Right ventricle myocardium inferior (tissue), 1 donor: ENCODE results near the gene IQCF6. TPM values are rescaled to one million over a fixed set of nuclear protein-coding genes. Genes with fewer than 3 reads are reported as not detected.
A peak's percentile ranks its signal among the peaks of the same experiment; 100 is the strongest.
"Not testable (repeated sequence)": the region's sequence is repeated elsewhere in the genome, so short reads cannot be mapped to it uniquely, and the experiment has no call there.

Source experiments
- ATAC-seq: fragments of 200-7000 bp; cut with Tn5 transposase; one replicate; pipeline ENCODE4 v1.9.1; 2020; ENCODE audit warnings: mild to moderate bottlenecking, moderate library complexity
- DNase-seq: peaks from one replicate; pipeline ENCODE4 v3.0.0; 2021; ENCODE audit errors: missing footprints
- intact Hi-C: fragments of 100-400 bp; cut with DNase I; formaldehyde crosslinking; loops from one replicate; pipeline ENCODE4 v1.11.0; 2022
- total RNA-seq: library from RNA; stranded (reverse); fragmentation: NEBNext Ultra II Directional; extraction: Animal tissue kit (Norgen Biotek cat#: 25700); gene quantifications from one replicate; pipeline ENCODE4 v1.2.1, GENCODE V29; 2021
- donor health status: DM: no; HTN: yes; CAD: no; lungs with severe emphysema.

IQCF6 gene
- total RNA-seq, 1 donor from 2014 or later, result not detected

DNA sequence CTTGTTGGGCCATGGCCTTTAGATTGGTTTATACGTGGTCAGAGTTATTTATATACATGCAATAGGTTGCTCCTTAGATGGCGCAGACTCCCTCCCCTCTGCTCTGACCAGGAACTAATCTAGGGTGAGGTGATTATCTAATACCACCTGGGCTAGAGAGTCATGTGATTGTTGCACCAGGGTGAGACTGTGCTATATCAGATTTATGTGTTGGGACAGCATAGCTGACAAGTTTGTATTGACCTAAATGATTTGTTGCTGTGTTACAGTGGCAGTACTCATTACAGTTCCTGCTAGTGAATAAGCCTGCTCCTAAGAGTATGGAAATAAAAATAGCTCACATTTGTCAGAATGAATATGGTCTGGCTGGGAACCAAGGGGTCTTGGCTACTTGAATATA, 7.2 kb upstream of the IQCF6 start:
- ATAC-seq (no peak), DNase-seq (no peak)
- intact Hi-C loops, result no loop called here

- DNase-seq (no peak), ATAC-seq (no peak)
- intact Hi-C loops, result no loop called here
Measured at GRCh38 chr3:51778554-51778953, 483 bp downstream of the IQCF6 start.

DNA sequence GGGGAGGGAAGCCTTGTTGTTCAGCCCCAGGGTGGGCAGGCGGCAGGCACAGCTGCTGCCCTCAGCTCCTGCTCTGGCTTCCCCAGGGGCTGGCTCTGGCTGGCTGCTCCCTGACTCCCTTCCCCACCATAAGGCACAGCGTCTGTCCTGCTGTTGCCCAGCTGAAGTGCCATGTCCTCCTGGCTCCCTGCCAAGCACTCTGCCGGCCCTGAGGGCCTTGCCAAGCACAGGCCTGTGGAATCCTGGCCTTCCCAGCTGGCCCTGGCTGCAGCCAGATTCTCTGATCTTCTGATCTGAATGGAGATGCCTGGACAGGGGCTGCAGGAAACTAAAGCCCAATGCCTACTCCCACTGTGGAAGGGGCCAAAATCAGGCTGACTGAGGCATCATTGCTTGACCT, 1.1 kb downstream of the IQCF6 start:
- intact Hi-C loops, result no loop called here
- ATAC-seq (peak; percentile 87), DNase-seq (peak; percentile 77)

- intact Hi-C loops, result no loop called here
- DNase-seq, result no peak
- ATAC-seq, result no peak
Measured at GRCh38 chr3:51773529-51774056, 5.4 kb downstream of the IQCF6 start.

GRCh38 chr3:51759203-51759602, 19.8 kb downstream of the IQCF6 start:
- intact Hi-C loops, result no loop called here
- no peak for ATAC-seq

GRCh38 chr3:51753763-51754750, 25.0 kb downstream of the IQCF6 start:
- DNase-seq, intact Hi-C loops, ATAC-seq: not testable (repeated sequence)

More at GRCh38 chr3:51759203-51759602, 19.8 kb downstream of the IQCF6 start:
- DNase-seq, result no peak

GRCh38 chr3:51751287-51751686, 27.8 kb downstream of the IQCF6 start:
- intact Hi-C loops, result no loop called here
- DNase-seq (no peak), ATAC-seq (no peak)

- intact Hi-C loops, result no loop called here
- DNase-seq (no peak), ATAC-seq (no peak)
Measured at GRCh38 chr3:51750878-51751277, 28.2 kb downstream of the IQCF6 start.

GRCh38 chr3:51748327-51748726, 30.7 kb downstream of the IQCF6 start:
- ATAC-seq (no peak), DNase-seq (no peak)
- intact Hi-C loops, result no loop called here

DNA sequence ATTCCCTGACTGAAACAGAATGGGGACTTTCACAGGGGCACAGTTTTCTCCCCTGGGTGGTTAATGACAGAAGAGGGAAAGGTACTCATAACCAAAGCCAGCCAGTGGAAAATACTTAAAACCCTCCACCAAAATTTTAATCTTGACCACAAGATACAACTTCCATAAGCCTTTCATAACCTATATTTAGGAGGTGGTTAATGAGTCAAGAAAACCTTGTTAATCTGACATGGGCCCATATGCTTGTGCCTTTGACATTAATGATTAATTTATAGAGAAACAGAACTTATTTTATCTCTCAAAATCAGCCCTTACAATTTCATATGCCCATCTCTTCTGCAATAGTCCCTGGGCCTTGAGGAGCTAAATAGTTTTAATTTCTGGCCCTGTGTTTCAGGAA, 31.2 kb downstream of the IQCF6 start:
- ATAC-seq, result no peak
- intact Hi-C loops, result no loop called here
- DNase-seq, result no peak

- ATAC-seq, intact Hi-C loops: not testable (repeated sequence)
Measured at GRCh38 chr3:51742978-51743377, 36.1 kb downstream of the IQCF6 start.

GRCh38 chr3:51742320-51742719, 36.7 kb downstream of the IQCF6 start:
- intact Hi-C loops, ATAC-seq, DNase-seq: not testable (repeated sequence)

More at GRCh38 chr3:51742978-51743377, 36.1 kb downstream of the IQCF6 start:
- not testable (repeated sequence) for DNase-seq

DNA sequence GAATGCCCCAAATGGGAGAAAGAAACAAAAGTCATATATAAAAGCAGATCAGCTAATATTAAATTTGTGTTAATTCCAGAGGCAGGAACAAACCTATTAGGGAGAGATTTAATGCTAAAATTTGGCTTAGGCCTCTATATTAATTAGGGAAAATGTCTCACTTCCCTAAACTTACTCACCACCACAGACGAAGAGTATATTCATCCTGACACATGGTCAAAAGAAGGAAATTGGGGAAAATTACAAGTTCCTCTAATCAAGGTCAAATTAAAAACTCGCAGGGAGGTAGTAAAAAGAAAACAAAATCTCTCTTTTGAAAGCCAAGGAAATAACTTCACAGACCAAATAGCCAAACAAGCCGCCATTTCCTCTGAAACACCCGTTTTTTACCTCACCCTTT, 39.9 kb downstream of the IQCF6 start:
- intact Hi-C loops, result no loop called here
- no peak for DNase-seq
- no peak for ATAC-seq

DNA sequence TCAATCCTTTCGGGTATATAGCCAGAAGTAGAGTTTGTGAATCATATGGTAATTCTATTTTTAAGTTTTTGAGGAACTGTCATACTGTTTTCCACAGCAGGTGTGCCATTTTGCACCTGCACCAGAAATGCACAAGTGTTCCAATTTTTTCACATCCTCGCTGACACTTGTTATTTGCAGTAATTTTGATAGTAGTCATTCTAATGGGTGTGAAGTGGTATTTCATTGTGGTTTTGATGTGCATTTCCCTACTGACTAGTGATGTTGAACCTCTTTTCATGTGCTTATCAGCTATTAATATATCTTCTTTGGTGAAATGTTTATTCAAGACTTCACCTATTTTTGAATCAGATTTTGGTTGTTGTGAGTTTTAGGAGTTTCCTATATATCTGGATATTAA, 43.1 kb downstream of the IQCF6 start:
- ATAC-seq, result no peak
- DNase-seq, result no peak
- intact Hi-C loops, result no loop called here

- ATAC-seq (no peak), DNase-seq (no peak)
- intact Hi-C loops, result no loop called here
Measured at GRCh38 chr3:51735039-51735438, 44.0 kb downstream of the IQCF6 start.

DNA sequence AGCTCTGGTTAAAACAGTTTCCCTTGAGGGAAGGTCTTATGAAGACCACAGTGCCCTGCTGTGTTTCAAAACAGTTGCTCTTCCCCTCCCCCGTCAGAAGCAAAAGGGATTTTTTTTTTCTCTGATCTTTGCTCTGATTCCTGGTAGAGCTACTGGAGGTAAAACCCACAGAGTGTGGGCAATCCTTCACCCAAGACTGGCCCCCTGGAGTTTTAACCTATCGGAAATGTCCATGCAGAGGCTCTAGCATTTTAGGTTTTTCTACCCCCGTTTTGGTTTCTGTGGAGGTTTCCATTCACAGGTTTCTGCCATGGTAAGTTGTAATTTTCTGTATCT, 44.5 kb downstream of the IQCF6 start:
- ATAC-seq (no peak), DNase-seq (no peak)
- intact Hi-C loops, result no loop called here

DNA sequence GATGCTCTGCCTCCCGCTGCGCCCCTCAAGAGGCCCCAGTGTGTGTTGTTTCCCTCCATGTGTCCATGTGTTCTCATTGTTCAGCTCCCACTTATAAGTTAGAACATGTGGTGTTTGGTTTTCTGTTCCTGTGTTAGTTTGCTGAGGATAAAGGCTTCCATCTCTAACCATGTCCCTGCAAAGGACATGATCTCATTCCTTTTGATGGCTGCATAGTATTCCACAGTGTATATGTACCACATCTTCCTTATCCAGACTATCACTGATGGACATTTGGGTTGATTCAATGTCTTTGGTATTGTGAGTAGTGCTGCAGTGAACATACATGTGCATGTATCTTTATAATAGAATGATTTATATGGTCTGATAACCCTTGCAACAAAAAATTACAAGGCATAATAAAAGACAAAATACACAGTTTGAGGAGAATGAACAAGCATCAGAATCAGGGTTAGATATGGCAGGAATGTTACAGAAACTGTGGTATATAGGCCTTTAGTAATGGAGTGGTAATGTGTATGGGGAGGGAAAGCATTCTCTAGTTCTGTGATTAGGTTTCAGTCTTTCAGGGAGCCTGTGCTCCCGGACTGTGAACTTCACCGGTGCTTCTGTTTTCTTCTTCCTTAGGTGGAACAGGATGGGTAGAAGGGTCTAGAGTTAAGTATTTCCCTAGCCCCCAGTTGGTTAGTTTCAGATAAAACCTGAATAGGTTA, 45.0 kb downstream of the IQCF6 start:
- no peak for DNase-seq
- ATAC-seq, result no peak
- intact Hi-C loops, result no loop called here

DNA sequence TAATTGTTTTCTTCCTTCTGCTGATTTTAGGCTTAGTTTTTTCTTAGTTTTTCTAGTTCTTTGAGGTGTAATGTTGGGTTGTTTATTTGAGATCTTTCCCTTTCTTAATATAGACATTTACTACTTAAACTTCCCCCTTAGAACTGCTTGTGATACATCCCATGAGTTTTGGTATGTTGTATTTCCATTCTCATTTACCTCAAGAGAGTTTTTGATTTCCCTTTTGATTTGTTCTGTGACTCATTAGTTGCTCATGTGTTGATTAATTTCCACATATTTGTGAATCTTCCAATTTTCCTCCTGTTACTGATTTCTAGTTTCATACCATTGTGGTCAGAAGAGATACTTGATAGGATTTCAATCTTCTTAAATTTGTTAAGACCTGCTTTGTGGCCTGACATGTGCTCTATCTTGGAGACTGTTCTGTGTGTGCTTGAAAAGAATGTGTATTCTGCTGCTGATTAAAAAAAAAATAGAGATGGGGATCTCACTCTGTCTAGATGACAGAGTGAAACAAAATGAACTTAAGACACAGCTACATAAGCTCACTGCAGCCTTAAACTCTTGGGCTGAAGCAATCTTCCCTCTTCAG, 49.9 kb downstream of the IQCF6 start:
- DNase-seq (no peak), ATAC-seq (no peak)
- intact Hi-C loops, result no loop called here
